GM18870 (cell line): Measurements from ENCODE around the gene SIPA1L3.

Experiments used
- ATAC-seq: cut with Tn5 transposase; IDR thresholded peaks from one replicate; pipeline ENCODE4 v1.9.1; 2021; ENCODE audit warnings: moderate library complexity; ENCODE audit not compliant: unreplicated experiment

The SIPA1L3 gene

DNA sequence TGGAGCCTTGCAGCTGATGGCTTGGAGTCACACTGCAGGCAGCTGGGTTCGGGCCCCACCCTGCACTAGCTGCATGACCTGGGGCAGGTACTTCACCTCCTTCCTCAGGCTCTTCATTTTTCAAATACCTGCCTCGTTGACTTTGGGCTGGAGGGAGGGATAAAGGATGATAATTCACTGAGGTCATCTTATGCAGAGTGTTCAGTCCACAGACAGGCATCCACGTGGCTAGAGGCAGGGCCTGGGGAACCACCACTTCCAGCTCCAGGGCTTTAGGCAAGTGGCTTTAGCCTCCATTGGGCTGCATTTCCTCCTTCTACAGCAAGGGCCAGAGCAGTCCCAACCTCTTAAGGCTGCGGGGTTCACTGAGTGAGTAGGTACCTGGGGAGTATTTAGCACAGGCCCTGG, 84.8 kb downstream of the SIPA1L3 start:
- ATAC-seq = no peak

DNA sequence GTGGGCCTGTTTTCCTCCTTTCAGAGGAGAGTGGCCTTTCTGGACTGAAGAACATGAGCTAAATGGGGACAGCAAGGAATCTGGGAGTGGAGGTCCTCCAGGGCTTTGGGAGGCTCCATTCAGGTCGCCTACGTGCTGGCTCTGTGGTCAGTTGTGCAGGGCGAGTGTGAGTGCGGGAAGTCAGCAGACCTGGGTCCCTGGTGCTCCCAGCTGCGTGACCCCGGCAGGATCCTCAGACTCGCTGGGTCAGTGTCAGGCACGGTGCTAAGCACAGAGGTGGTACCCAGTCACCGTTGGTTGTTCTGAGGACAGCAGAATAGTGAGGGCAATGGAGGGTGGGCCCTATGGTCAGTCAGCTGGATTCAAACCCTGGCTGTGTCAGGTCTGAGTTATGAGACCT, 85.8 kb downstream of the SIPA1L3 start:
- ATAC-seq = no peak

- ATAC-seq = no peak
These were observed 87.8 kb downstream of the SIPA1L3 start for GRCh38 chr19:37994823-37995130.

DNA sequence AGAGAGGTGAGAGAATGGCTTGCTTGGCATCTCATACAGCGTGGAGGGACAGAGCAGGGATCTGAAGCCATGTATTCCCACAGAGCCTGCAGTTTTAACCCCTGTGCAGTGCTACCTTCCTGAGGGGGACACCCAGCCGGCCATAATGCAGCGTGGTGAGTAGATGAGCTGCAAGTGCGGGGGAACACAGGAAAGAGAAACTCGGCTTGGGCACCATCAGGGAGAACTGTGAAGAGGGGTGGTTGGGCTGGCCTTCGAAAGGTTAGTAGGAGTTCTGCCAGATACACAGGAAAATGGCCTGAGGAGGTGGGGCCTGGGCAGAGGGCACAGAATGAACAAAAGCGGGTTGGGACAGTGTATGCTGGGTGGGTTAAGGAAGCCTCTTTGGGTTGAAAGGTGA, 88.3 kb downstream of the SIPA1L3 start:
- ATAC-seq = no peak

DNA sequence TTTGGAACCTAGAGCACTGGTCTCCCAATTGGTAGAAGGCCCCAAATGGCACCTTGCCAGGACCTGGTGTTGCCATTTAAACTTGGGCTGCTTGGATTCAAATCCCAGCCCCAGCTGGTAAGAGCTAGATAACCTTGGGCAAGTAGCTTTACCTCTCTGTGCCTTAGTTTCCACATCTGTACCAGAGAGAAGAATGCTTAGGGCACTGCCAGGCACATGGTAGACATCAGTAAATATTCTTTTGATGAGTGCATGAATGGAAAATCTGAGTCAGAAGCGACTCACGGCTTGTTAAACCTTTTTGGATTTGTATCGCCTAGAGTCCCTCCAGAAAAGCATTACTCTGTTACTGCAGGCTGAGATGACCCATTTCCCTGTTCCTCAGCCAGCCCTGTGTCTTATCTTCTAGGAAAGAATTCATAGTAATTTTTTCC, 90.9 kb downstream of the SIPA1L3 start:
- ATAC-seq = no peak

DNA sequence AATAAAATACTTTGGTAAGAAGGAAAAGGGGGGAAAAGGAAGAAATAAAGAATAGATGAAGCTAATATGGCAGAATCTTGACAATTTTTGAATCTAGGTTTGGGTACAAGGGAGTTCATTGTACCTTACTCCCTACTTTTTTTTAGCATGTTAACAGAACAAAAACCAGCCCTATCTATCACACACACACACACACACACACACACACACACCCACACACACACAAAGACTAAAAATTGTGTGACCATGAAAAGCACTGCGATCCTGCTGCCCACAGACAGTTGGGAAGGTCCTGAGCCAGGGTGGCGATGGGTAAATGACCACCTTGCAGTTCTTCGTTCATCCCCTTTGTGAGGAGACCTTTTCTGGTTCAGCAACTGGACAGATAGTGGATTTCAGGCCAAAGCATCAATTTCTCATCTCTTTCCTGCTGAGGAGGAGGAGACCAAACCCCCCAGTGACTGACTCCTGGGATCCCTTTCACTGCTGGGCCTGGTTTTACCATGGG, 91.8 kb downstream of the SIPA1L3 start:
- no peak for ATAC-seq

DNA sequence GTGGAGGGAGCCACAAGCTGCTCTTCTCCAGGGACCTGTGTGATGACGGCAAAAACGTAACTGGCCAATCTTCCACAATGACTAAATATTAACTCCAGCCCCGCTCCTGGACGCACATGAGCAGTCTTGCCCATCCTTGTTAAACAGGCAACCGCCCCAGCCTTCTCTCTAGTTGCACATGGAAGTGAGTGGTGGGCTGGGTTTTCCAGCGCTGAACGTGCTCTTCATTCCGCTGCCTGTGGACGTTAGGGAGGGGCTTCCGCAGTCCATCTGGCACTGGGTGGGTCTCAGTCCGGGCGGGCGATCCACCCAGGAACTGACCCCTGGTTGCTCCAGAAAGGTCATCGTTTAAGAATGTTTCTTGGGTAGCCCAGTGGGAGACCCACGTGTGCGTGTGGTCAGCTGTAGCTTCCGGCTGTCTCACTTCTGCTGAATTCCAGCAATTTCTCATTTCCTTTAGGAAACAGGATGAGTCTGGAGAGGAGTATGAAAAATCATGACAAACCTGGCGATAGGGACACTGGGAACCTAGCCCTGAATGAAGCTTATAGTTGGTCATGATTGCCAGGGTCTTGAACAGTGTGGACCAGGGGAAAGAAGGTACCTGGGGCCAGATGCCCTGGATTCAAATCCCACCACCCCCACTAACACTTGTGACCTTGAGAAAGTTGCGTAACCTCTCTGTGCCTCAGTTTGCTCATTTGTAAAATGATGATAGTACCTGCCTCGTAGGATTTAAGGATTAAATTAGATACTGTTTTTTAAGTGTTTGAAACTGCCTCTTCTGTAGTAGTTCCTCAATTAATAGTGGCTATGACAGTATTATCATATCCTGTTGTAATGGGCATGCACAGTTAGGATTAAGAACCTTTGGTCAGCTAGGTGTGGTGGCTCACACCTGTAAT, 92.6 kb downstream of the SIPA1L3 start:
- no peak for ATAC-seq

DNA sequence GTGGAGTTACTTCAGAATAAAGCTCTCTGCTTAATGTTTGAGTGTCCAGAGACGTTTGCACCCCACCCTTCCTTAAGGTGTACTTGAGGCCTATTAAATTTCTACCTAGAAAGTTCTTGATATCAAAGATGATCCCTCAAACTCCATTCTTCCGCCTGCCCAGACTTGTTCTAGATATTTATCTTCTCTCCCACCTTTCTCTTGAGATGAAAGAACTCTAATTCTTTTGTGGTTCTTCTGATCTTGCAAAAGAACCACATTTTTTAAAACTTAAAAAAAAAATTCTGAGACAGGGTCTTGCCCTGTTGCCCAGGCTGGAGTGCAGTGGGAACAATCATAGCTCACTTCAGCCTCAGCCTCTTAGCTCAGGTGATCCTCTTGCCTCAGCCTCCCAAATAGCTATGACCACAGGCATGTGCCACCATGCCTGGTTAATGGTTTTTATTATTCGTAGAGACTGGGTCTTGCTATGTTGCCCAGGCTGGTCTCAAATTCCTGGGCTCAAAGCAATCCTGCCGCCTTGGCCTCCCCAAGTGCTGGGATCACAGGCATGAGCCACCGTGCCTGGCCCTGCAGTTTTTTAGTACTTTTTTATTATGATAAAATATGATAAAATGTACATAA, 94.3 kb downstream of the SIPA1L3 start:
- no peak for ATAC-seq

DNA sequence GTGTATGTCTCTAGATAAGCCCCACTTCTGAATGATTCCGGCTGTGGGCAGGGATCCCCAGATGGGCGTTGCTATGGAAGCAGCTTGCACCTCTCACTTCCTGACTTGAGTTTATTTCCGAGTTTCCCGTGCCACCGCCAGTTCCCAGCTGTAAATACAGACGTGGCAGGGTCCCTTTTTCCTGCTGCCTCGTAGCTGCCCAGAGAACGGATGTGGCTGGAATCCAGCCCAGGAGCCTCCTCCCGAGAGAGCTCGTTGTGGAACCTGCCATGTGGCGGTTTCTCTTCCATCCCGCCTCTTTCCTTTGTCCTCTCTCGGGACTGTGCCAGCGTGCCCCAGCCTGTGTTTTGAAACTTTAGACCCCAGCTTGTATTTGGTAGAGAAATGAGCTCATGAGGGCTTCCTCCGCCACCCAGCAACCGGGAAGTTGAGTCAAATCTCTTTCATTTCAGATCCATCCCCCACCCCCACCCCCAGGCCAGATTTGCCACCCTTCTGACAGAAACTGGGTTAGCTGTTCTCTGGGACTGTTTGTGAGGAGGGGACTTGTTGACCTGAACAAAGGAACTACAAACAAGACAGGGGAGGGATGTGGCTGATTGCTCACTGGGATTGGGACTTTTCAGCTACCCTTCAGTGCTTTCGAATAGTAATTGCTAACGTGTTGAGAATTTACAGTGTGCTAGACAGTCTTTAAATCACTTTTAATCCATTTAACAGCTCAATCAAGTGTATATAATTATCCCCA, 96.6 kb downstream of the SIPA1L3 start:
- ATAC-seq = no peak

DNA sequence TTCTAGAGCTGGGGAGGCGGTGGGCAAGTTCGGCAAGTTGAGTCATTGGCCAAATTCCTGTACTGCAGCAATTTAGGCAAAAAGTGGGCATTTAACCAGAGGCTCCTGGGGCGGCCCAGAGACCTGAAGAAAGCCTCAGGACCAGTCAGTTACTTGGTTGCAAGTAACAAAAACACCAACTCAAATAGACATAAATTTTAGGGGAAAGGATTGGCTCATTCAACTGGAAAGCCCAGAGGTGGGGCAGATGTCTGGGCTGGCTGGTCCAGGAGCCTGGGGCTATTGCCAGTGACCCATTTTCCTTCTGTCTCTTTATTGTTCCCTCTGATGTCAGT, 97.1 kb downstream of the SIPA1L3 start:
- no peak for ATAC-seq

- no peak for ATAC-seq
These were observed 97.7 kb downstream of the SIPA1L3 start for GRCh38 chr19:38004521-38005223.

DNA sequence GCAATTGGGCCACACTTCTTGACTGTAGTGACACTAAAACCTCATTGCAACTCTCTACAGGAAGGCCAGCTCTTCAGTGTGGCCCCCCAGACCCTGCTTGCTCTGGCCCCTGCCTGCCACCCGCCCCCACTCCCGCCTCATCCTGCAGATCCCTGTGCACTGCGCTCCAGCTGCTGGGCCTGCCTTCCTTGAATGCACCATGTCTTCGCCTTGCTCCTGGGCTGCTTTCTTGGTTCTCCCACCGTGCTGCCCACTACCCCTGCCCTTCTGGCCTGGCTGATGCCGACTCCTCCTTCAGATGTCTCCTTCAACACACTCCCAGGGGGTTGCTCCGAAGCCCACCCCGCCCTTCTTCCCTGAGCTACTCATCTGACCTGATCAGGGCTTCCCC, 98.2 kb downstream of the SIPA1L3 start:
- no peak for ATAC-seq

- peak; percentile 36 for ATAC-seq
These were observed 99.5 kb downstream of the SIPA1L3 start for GRCh38 chr19:38006361-38007045.

DNA sequence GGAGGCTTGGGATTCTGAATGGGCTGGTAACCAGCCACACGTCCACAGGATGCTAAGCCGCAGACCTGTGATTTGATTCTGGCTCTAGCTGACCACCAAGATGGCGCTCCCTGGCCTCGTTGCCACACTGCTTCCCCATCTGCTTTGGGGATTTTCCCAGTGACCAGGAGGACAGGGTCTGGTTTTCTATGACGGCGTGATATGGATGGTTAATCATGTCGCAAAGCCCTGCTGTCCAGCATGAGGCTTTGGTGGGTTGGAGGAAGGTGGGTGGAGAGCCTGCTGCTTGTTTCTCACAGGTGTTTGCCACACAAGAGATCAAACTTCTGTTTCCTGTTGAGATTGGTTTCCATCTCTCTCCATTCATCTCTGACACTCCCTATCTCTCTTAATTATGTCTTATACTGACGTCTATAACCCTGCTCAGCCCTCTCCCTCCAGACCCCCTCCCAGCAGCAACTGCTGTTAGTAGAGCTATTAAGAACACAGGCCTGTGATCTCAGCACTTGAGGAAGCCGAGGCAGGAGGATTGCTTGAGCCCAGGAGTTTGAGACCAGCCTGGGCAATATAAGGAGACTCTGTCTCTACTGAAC, 102.7 kb downstream of the SIPA1L3 start:
- ATAC-seq = no peak

DNA sequence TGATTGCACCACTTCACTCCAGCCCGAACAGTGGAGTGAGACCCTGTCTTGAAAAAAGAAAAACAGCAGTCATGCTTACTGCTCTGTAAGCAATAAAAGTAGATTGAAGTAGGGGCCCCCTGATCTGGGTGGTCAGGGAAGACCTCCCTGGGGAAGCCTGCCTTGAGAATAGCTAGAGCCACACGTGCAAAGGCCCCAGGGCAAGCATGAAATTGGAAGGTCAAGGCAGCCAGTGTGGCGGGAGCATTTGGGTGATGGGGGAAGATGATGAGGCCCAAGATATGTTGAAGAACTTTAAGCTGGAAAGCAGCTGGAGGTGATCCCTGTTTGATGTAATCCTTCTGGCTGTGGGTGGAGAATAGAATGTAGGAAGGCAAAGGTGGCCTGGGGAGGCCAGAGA, 104.4 kb downstream of the SIPA1L3 start:
- ATAC-seq = no peak

- ATAC-seq = no peak
These were observed 105.3 kb downstream of the SIPA1L3 start for GRCh38 chr19:38012290-38012689.

GRCh38 chr19:38012944-38013343, 105.9 kb downstream of the SIPA1L3 start:
- ATAC-seq = no peak

GRCh38 chr19:38013913-38014580, 107.0 kb downstream of the SIPA1L3 start:
- no peak for ATAC-seq

DNA sequence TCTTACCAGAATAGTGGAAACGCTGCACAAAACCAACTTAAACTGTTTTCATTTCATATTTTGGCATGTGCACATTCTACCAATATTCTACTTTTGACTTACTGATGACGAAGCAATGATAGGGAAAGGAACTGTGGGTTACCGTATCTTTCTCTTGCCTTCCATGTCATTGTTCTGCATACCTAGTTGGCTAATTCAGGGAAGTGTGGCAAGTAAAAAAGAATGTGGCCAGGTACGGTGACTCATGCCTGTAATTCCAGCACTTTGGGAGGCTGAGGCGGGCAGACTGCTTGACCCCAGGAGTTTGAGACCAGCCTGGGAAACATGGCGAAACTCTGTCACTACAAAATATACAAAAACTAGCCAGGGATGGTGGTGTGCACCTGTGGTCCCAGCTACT, 108.2 kb downstream of the SIPA1L3 start:
- no peak for ATAC-seq

- ATAC-seq = no peak
These were observed 108.8 kb downstream of the SIPA1L3 start for GRCh38 chr19:38015761-38016160.
